ENCODE results near the gene DHX38. TPM values are rescaled to one million over a fixed set of nuclear protein-coding genes. Genes with fewer than 3 reads are reported as not detected.
A peak's percentile ranks its signal among the peaks of the same experiment; 100 is the strongest.

The DHX38 gene
- total and polyA plus RNA-seq, 4 donors, result 13.9 to 40.9 (median 22.7) TPM

- TF ChIP-seq HNF4A (conservative IDR thresholded peaks at IDR 0.05) (peak; percentile 55 to 62), NR2F2 (IDR thresholded peaks at IDR 0.05) (no peak), CTCF (IDR thresholded peaks at IDR 0.05; ENCODE audit: low read depth, low read length, missing input control) (no peak)
- Histone ChIP-seq H3K27me3 (ENCODE audit: control insufficient read depth in 4 of 4, insufficient read depth in 4 of 4, low read length in 3 of 4) (no peaks in the 10 kb centered on the region), H3K4me3 (ENCODE audit: low read depth in 1 of 3, low read length in 3 of 3) (no peak overlapping the region), H3K27ac (ENCODE audit: low read depth in 1 of 2, low read length in 2 of 2) (no peak overlapping the region), H3K9ac (ENCODE audit: low read depth in 1 of 2, low read length in 2 of 2) (no peak overlapping the region), H3K4me1 (ENCODE audit: control insufficient read depth in 4 of 4, insufficient read depth in 4 of 4, low read length in 3 of 4) (peaks cover 4 to 10% (median 8%) of the 10 kb centered on the region in 4 donors), H3K9me3 (ENCODE audit: control insufficient read depth in 4 of 4, low read length in 3 of 4) (no peaks in the 10 kb centered on the region), H3K36me3 (ENCODE audit: control insufficient read depth in 4 of 4, insufficient read depth in 3 of 4, low read depth in 1 of 4, low read length in 3 of 4) (no peaks in the 10 kb centered on the region)
- 50% methylated on average over 4 of the region's 4 CpGs for WGBS
- DNase-seq (ENCODE audit: low spot score), result no peak
Measured at GRCh38 chr16:72138064-72138572, 44.5 kb downstream of the DHX38 start.

GRCh38 chr16:72139908-72140307 lies 46.3 kb downstream of the DHX38 start:
- 96% methylated on average over 2 of the region's 2 CpGs for WGBS
- Histone ChIP-seq H3K4me3 (ENCODE audit: low read depth in 1 of 3, low read length in 3 of 3) (no peak overlapping the region), H3K27ac (ENCODE audit: low read depth in 1 of 2, low read length in 2 of 2) (no peak overlapping the region), H3K9ac (ENCODE audit: low read depth in 1 of 2, low read length in 2 of 2) (no peak overlapping the region), H3K27me3 (ENCODE audit: control insufficient read depth in 4 of 4, insufficient read depth in 4 of 4, low read length in 3 of 4) (no peaks in the 10 kb centered on the region), H3K36me3 (ENCODE audit: control insufficient read depth in 4 of 4, insufficient read depth in 3 of 4, low read depth in 1 of 4, low read length in 3 of 4) (no peaks in the 10 kb centered on the region), H3K4me1 (ENCODE audit: control insufficient read depth in 4 of 4, insufficient read depth in 4 of 4, low read length in 3 of 4) (peaks cover 4 to 10% (median 8%) of the 10 kb centered on the region in 4 donors), H3K9me3 (ENCODE audit: control insufficient read depth in 4 of 4, low read length in 3 of 4) (no peaks in the 10 kb centered on the region)
- DNase-seq (ENCODE audit: low spot score), result no peak
- TF ChIP-seq, protein P1, sequence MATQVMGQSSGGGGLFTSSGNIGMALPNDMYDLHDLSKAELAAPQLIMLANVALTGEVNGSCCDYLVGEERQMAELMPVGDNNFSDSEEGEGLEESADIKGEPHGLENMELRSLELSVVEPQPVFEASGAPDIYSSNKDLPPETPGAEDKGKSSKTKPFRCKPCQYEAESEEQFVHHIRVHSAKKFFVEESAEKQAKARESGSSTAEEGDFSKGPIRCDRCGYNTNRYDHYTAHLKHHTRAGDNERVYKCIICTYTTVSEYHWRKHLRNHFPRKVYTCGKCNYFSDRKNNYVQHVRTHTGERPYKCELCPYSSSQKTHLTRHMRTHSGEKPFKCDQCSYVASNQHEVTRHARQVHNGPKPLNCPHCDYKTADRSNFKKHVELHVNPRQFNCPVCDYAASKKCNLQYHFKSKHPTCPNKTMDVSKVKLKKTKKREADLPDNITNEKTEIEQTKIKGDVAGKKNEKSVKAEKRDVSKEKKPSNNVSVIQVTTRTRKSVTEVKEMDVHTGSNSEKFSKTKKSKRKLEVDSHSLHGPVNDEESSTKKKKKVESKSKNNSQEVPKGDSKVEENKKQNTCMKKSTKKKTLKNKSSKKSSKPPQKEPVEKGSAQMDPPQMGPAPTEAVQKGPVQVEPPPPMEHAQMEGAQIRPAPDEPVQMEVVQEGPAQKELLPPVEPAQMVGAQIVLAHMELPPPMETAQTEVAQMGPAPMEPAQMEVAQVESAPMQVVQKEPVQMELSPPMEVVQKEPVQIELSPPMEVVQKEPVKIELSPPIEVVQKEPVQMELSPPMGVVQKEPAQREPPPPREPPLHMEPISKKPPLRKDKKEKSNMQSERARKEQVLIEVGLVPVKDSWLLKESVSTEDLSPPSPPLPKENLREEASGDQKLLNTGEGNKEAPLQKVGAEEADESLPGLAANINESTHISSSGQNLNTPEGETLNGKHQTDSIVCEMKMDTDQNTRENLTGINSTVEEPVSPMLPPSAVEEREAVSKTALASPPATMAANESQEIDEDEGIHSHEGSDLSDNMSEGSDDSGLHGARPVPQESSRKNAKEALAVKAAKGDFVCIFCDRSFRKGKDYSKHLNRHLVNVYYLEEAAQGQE (IDR thresholded peaks at IDR 0.05), result no peak
- TF ChIP-seq HNF4G (IDR thresholded peaks at IDR 0.05) (no peak), NR2F2 (IDR thresholded peaks at IDR 0.05) (no peak), TAF1 (conservative IDR thresholded peaks at IDR 0.05) (no peak), SP1 (IDR thresholded peaks at IDR 0.05) (no peak), GABPA (IDR thresholded peaks at IDR 0.05 in 1 of 2, conservative IDR thresholded peaks at IDR 0.05 in 1 of 2) (no peak), YY1 (IDR thresholded peaks at IDR 0.05) (no peak), EGR1 (IDR thresholded peaks at IDR 0.05; ENCODE audit: low read depth in 2 of 2) (no peak), JUND (IDR thresholded peaks at IDR 0.05) (no peak)
- TF ChIP-seq, protein P2, sequence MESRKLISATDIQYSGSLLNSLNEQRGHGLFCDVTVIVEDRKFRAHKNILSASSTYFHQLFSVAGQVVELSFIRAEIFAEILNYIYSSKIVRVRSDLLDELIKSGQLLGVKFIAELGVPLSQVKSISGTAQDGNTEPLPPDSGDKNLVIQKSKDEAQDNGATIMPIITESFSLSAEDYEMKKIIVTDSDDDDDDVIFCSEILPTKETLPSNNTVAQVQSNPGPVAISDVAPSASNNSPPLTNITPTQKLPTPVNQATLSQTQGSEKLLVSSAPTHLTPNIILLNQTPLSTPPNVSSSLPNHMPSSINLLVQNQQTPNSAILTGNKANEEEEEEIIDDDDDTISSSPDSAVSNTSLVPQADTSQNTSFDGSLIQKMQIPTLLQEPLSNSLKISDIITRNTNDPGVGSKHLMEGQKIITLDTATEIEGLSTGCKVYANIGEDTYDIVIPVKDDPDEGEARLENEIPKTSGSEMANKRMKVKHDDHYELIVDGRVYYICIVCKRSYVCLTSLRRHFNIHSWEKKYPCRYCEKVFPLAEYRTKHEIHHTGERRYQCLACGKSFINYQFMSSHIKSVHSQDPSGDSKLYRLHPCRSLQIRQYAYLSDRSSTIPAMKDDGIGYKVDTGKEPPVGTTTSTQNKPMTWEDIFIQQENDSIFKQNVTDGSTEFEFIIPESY (IDR thresholded peaks at IDR 0.05), result no peak
- TF ChIP-seq, protein P3, sequence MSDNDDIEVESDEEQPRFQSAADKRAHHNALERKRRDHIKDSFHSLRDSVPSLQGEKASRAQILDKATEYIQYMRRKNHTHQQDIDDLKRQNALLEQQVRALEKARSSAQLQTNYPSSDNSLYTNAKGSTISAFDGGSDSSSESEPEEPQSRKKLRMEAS (IDR thresholded peaks at IDR 0.05), result no peak
